HEK293 (cell line): ENCODE results near the gene TECPR2.

Experiments
- GLI4 ChIP-seq: fragments of 450-650 bp; formaldehyde crosslinking; IDR thresholded peaks from 2 replicates; pipeline ENCODE4 v1.5.1; 2016; ENCODE audit warnings: missing biosample characterization, missing genetic modification characterization
- GLIS2 ChIP-seq: fragments of 450-650 bp; formaldehyde crosslinking; IDR thresholded peaks from 2 replicates; pipeline ENCODE4 v1.5.1; 2016; ENCODE audit warnings: missing biosample characterization, missing genetic modification characterization
- MZF1 ChIP-seq: fragments of 450-650 bp; formaldehyde crosslinking; IDR thresholded peaks from 2 replicates; pipeline ENCODE4 v1.5.1; 2017; ENCODE audit warnings: missing biosample characterization, missing genetic modification characterization, borderline replicate concordance
- SP3 ChIP-seq: fragments of 450-650 bp; formaldehyde crosslinking; IDR thresholded peaks from 2 replicates; pipeline ENCODE4 v1.5.1; 2016; ENCODE audit warnings: missing biosample characterization, missing genetic modification characterization
- WT1 ChIP-seq: fragments of 450-650 bp; formaldehyde crosslinking; IDR thresholded peaks from 2 replicates; pipeline ENCODE4 v1.5.1; 2016; ENCODE audit warnings: missing biosample characterization, missing genetic modification characterization
- YY1 ChIP-seq: fragments of 450-650 bp; formaldehyde crosslinking; IDR thresholded peaks from 2 replicates; pipeline ENCODE4 v1.5.1; 2018; ENCODE audit warnings: missing biosample characterization, missing genetic modification characterization
- ZBTB6 ChIP-seq: fragments of 450-650 bp; formaldehyde crosslinking; IDR thresholded peaks from 2 replicates; pipeline ENCODE4 v1.5.1; 2017; ENCODE audit warnings: missing biosample characterization, missing genetic modification characterization
- ZNF114 ChIP-seq: fragments of 450-650 bp; formaldehyde crosslinking; IDR thresholded peaks from 2 replicates; pipeline ENCODE4 v1.5.0; 2017; ENCODE audit warnings: missing biosample characterization, missing genetic modification characterization
- ZNF138 ChIP-seq: fragments of 450-650 bp; formaldehyde crosslinking; IDR thresholded peaks from 2 replicates; pipeline ENCODE4 v1.5.1; 2016; ENCODE audit warnings: missing biosample characterization, missing genetic modification characterization, borderline replicate concordance
- ZNF146 ChIP-seq: fragments of 450-650 bp; formaldehyde crosslinking; IDR thresholded peaks from 2 replicates; pipeline ENCODE4 v1.5.1; 2016; ENCODE audit warnings: missing biosample characterization, missing genetic modification characterization
- ZNF155 ChIP-seq: fragments of 450-650 bp; formaldehyde crosslinking; IDR thresholded peaks from 2 replicates; pipeline ENCODE4 v1.5.1; 2016; ENCODE audit warnings: missing biosample characterization, missing genetic modification characterization
- ZNF202 ChIP-seq: fragments of 450-650 bp; formaldehyde crosslinking; IDR thresholded peaks from 2 replicates; pipeline ENCODE4 v1.5.1; 2016; ENCODE audit warnings: missing biosample characterization, missing genetic modification characterization, borderline replicate concordance
- ZNF211 ChIP-seq: fragments of 450-650 bp; formaldehyde crosslinking; IDR thresholded peaks from 2 replicates; pipeline ENCODE4 v1.5.1; 2016; ENCODE audit warnings: low read depth, missing biosample characterization, missing genetic modification characterization
- ZNF214 ChIP-seq: fragments of 450-650 bp; formaldehyde crosslinking; IDR thresholded peaks from 2 replicates; pipeline ENCODE4 v1.5.1; 2017; ENCODE audit warnings: missing biosample characterization, mild to moderate bottlenecking, missing genetic modification characterization, borderline replicate concordance
- ZNF239 ChIP-seq: fragments of 450-650 bp; formaldehyde crosslinking; IDR thresholded peaks from 2 replicates; pipeline ENCODE4 v1.5.1; 2016; ENCODE audit warnings: missing biosample characterization, missing genetic modification characterization
- ZNF274 ChIP-seq, 2 experiments: fragments of 200-500 bp in 1 of 2; fragments of 450-650 bp in 1 of 2; sonication (Bioruptor generic) in 1 of 2; formaldehyde crosslinking in 1 of 2; IDR thresholded peaks; 2 replicates each; pipeline versions ENCODE4 v1.5.1 to v1.6.1; 2014 to 2016; ENCODE audit warnings: borderline replicate concordance in 1 of 2, inconsistent platforms in 1 of 2, low read length in 1 of 2, missing biosample characterization in 1 of 2, missing genetic modification characterization in 1 of 2
- ZNF350 ChIP-seq: fragments of 450-650 bp; formaldehyde crosslinking; IDR thresholded peaks from 2 replicates; pipeline ENCODE4 v1.5.0; 2017; ENCODE audit warnings: missing biosample characterization, mild to moderate bottlenecking, missing genetic modification characterization
- ZNF391 ChIP-seq: fragments of 450-650 bp; formaldehyde crosslinking; IDR thresholded peaks from 2 replicates; pipeline ENCODE4 v1.5.1; 2016; ENCODE audit warnings: low read depth, missing biosample characterization, missing genetic modification characterization, borderline replicate concordance
- ZNF521 ChIP-seq: fragments of 450-650 bp; formaldehyde crosslinking; IDR thresholded peaks from 2 replicates; pipeline ENCODE4 v1.5.1; 2017; ENCODE audit warnings: missing biosample characterization, mild to moderate bottlenecking, missing genetic modification characterization
- ZNF530 ChIP-seq: fragments of 450-650 bp; formaldehyde crosslinking; IDR thresholded peaks from 2 replicates; pipeline ENCODE4 v1.5.1; 2016; ENCODE audit warnings: low read depth, missing biosample characterization, missing genetic modification characterization
- ZNF549 ChIP-seq: fragments of 450-650 bp; IDR thresholded peaks from 2 replicates; pipeline ENCODE4 v1.5.1; 2018; ENCODE audit warnings: missing biosample characterization, missing genetic modification characterization, mild to moderate bottlenecking, inconsistent platforms, moderate library complexity
- ZNF560 ChIP-seq: fragments of 450-650 bp; formaldehyde crosslinking; IDR thresholded peaks from 2 replicates; pipeline ENCODE4 v1.5.1; 2017; ENCODE audit warnings: missing biosample characterization, missing genetic modification characterization, borderline replicate concordance
- ZNF585B ChIP-seq: fragments of 450-650 bp; formaldehyde crosslinking; IDR thresholded peaks from 2 replicates; pipeline ENCODE4 v1.5.1; 2016; ENCODE audit warnings: missing biosample characterization, missing genetic modification characterization
- ZNF596 ChIP-seq: fragments of 450-650 bp; IDR thresholded peaks from 2 replicates; pipeline ENCODE4 v1.5.0; 2018; ENCODE audit warnings: missing biosample characterization, mild to moderate bottlenecking, missing genetic modification characterization, moderate library complexity
- ZNF624 ChIP-seq: fragments of 450-650 bp; formaldehyde crosslinking; IDR thresholded peaks from 2 replicates; pipeline ENCODE4 v1.5.1; 2017; ENCODE audit warnings: missing biosample characterization, missing genetic modification characterization
- ZNF670 ChIP-seq: fragments of 450-650 bp; formaldehyde crosslinking; IDR thresholded peaks from 2 replicates; pipeline ENCODE4 v1.5.1; 2016; ENCODE audit warnings: missing biosample characterization, missing genetic modification characterization, low read depth
- ZNF785 ChIP-seq: fragments of 450-650 bp; formaldehyde crosslinking; IDR thresholded peaks from 2 replicates; pipeline ENCODE4 v1.5.1; 2016; ENCODE audit warnings: missing biosample characterization, missing genetic modification characterization
- ZNF792 ChIP-seq: fragments of 450-650 bp; formaldehyde crosslinking; IDR thresholded peaks from 2 replicates; pipeline ENCODE4 v1.5.1; 2016; ENCODE audit warnings: missing biosample characterization, missing genetic modification characterization
- ZNF830 ChIP-seq: fragments of 450-650 bp; IDR thresholded peaks from 2 replicates; pipeline ENCODE4 v1.5.0; 2018; ENCODE audit warnings: missing biosample characterization, missing genetic modification characterization, low read depth, mild to moderate bottlenecking, moderate library complexity
- TF ChIP-seq, protein P1 (sequence below): fragments of 450-650 bp; formaldehyde crosslinking; IDR thresholded peaks from 2 replicates; pipeline ENCODE4 v1.5.1; 2016; ENCODE audit warnings: missing biosample characterization, missing genetic modification characterization
- TF ChIP-seq, protein P2 (sequence below): fragments of 450-650 bp; formaldehyde crosslinking; IDR thresholded peaks from 2 replicates; pipeline ENCODE4 v1.5.1; 2016; ENCODE audit warnings: missing biosample characterization, missing genetic modification characterization
- TF ChIP-seq, protein P3 (sequence below): fragments of 450-650 bp; formaldehyde crosslinking; IDR thresholded peaks from 2 replicates; pipeline ENCODE4 v1.5.1; 2016; ENCODE audit warnings: missing biosample characterization, missing genetic modification characterization, low read depth

The TECPR2 gene

DNA sequence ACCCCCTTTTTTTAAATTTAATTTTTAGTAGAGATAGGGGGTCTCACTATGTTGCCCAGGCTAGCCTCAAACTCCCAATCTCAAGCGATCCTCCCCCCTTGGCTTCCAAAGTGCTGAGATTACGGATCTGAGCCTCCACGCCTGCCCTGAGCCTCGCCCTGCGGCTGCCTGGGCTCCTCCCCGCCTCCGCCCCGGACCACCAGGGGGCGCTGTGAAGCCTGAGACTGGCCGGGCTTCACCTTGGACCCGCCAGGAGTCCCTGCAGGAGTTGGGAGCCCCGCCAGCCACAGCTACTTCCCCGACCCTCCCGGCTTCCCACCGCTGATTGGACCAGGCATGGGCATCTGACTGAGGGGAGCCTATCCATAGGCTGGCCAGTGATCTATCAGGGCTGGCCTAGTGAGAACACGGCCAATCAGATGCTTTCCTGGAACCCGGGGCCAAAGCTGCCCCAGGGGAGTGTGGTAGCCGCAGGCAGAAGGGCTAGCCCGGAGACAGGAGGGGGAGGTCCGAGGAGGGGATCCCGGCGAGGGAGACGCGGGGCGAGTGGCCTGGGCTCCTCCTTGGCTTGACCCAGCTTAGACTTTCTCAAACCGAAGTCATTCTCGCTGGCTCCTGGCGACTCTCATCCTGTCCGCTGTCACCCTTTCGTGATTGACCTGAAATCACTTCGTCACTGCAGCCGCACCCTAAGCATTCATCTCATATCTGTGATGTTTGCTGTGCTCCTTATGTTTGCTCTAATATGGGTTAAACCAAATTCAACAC, 161.9 kb downstream of the TECPR2 start (continued):
- TF ChIP-seq, protein P1, sequence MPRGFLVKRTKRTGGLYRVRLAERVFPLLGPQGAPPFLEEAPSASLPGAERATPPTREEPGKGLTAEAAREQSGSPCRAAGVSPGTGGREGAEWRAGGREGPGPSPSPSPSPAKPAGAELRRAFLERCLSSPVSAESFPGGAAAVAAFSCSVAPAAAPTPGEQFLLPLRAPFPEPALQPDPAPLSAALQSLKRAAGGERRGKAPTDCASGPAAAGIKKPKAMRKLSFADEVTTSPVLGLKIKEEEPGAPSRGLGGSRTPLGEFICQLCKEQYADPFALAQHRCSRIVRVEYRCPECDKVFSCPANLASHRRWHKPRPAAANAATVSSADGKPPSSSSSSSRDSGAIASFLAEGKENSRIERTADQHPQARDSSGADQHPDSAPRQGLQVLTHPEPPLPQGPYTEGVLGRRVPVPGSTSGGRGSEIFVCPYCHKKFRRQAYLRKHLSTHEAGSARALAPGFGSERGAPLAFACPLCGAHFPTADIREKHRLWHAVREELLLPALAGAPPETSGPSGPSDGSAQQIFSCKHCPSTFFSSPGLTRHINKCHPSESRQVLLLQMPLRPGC = no peak; the same call in 1 of the 2 replicates
- TF ChIP-seq ZNF785 (tag by site-specific recombination) (no peak), ZNF521 (tag by site-specific recombination) (no peak), ZNF138 (tag by site-specific recombination) (no peak), ZNF596 (tag by site-specific recombination) (no peak), ZNF211 (tag by site-specific recombination) (no peak), ZNF239 (tag by site-specific recombination) (no peak), ZNF114 (tag by site-specific recombination) (no peak), ZNF274 (IDR thresholded peaks at IDR 0.05; ENCODE audit: low read length) (no peak), ZNF274 (tag by site-specific recombination; IDR thresholded peaks at IDR 0.05; ENCODE audit: borderline replicate concordance) (no peak), ZNF792 (tag by site-specific recombination) (no peak), YY1 (tag by site-specific recombination) (no peak), ZBTB6 (tag by site-specific recombination) (no peak), ZNF391 (tag by site-specific recombination) (0 out of 2 replicates have a peak, but pooled peaks have one; percentile 20), ZNF530 (no peak), MZF1 (no peak; the same call in 1 of the 2 replicates), ZNF549 (tag by site-specific recombination) (no peak), ZNF670 (tag by site-specific recombination) (no peak), ZNF585B (tag by site-specific recombination) (no peak), ZNF830 (tag by site-specific recombination) (no peak), ZNF146 (tag by site-specific recombination) (no peak), ZNF202 (tag by site-specific recombination) (no peak), WT1 (tag by site-specific recombination) (peak; percentile 77), ZNF350 (tag by site-specific recombination) (no peak), GLIS2 (tag by site-specific recombination) (peak; percentile 94), GLI4 (tag by site-specific recombination) (no peak), ZNF155 (no peak), ZNF214 (no peak), ZNF560 (no peak), ZNF624 (tag by site-specific recombination) (no peak), SP3 (tag by site-specific recombination) (peak; percentile 76)
- TF ChIP-seq, protein P2, sequence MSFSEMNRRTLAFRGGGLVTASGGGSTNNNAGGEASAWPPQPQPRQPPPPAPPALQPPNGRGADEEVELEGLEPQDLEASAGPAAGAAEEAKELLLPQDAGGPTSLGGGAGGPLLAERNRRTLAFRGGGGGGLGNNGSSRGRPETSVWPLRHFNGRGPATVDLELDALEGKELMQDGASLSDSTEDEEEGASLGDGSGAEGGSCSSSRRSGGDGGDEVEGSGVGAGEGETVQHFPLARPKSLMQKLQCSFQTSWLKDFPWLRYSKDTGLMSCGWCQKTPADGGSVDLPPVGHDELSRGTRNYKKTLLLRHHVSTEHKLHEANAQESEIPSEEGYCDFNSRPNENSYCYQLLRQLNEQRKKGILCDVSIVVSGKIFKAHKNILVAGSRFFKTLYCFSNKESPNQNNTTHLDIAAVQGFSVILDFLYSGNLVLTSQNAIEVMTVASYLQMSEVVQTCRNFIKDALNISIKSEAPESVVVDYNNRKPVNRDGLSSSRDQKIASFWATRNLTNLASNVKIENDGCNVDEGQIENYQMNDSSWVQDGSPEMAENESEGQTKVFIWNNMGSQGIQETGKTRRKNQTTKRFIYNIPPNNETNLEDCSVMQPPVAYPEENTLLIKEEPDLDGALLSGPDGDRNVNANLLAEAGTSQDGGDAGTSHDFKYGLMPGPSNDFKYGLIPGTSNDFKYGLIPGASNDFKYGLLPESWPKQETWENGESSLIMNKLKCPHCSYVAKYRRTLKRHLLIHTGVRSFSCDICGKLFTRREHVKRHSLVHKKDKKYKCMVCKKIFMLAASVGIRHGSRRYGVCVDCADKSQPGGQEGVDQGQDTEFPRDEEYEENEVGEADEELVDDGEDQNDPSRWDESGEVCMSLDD (tag by site-specific recombination) = peak; percentile 63; the same call in 1 of the 2 replicates
- TF ChIP-seq, protein P3, sequence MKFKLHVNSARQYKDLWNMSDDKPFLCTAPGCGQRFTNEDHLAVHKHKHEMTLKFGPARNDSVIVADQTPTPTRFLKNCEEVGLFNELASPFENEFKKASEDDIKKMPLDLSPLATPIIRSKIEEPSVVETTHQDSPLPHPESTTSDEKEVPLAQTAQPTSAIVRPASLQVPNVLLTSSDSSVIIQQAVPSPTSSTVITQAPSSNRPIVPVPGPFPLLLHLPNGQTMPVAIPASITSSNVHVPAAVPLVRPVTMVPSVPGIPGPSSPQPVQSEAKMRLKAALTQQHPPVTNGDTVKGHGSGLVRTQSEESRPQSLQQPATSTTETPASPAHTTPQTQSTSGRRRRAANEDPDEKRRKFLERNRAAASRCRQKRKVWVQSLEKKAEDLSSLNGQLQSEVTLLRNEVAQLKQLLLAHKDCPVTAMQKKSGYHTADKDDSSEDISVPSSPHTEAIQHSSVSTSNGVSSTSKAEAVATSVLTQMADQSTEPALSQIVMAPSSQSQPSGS (tag by site-specific recombination) = no peak
